WTC11 (cell line): ENCODE data around the gene SLC30A3. TPM values are rescaled to one million over a fixed set of nuclear protein-coding genes. Genes with fewer than 3 reads are reported as not detected.
"Not testable (repeated sequence)": the region's sequence is repeated elsewhere in the genome, so short reads cannot be mapped to it uniquely, and the experiment has no call there.

Experiments
- ATAC-seq: fragments of 200-7000 bp; cut with Tn5 transposase; 2 replicates; pipeline ENCODE4 v1.10.0; 2021; ENCODE audit warnings: mild to moderate bottlenecking, moderate library complexity
- CTCF ChIA-PET: fragments of 300-600 bp; sonication (Branson Sonifier 250); formaldehyde crosslinking; loops from one replicate; lab custom pipeline; 2021; ENCODE audit warnings: antibody characterized with exemption; lab: Charles Lee
- POLR2A ChIA-PET: fragments of 350-600 bp; sonication (Branson Sonifier 250); formaldehyde crosslinking; loops from one replicate; lab custom pipeline; 2021; ENCODE audit warnings: antibody characterized with exemption; lab: Charles Lee
- DNase-seq: peaks from one replicate; pipeline ENCODE4 v3.0.0; 2021; ENCODE audit warnings: low spot score
- H3K27ac Mint-ChIP-seq: 2 replicates; pipeline ENCODE4 v1.8.0; 2021; ENCODE audit warnings: mixed read lengths
- H3K27me3 Mint-ChIP-seq: 2 replicates; pipeline ENCODE4 v1.8.0; 2021; ENCODE audit warnings: low read depth, mild to moderate bottlenecking, moderate library complexity, mixed read lengths
- H3K36me3 Mint-ChIP-seq: 2 replicates; pipeline ENCODE4 v1.8.0; 2021; ENCODE audit warnings: mixed read lengths
- H3K4me1 Mint-ChIP-seq: 2 replicates; pipeline ENCODE4 v1.8.0; 2022; ENCODE audit warnings: mixed read lengths
- H3K4me3 Mint-ChIP-seq: 2 replicates; pipeline ENCODE4 v1.8.0; 2021; ENCODE audit warnings: mild to moderate bottlenecking, moderate library complexity, mixed read lengths
- H3K9me3 Mint-ChIP-seq: 2 replicates; pipeline ENCODE4 v1.8.0; 2021; ENCODE audit warnings: mixed read lengths
- FOXJ3 ChIP-seq: sonication (generic); formaldehyde crosslinking; IDR thresholded peaks from 2 replicates; pipeline ENCODE4 v1.9.0; 2021; ENCODE audit warnings: missing genetic modification reagents, mild to moderate bottlenecking, borderline replicate concordance
- PREB ChIP-seq: sonication (generic); formaldehyde crosslinking; IDR thresholded peaks from 2 replicates; pipeline ENCODE4 v1.8.1; 2022; ENCODE audit warnings: mild to moderate bottlenecking, missing genetic modification reagents, moderate library complexity, borderline replicate concordance
- RORB ChIP-seq: fragments of 250-450 bp; sonication (Bioruptor Pico); IDR thresholded peaks from 2 replicates; pipeline ENCODE4 v1.9.0; 2021; ENCODE audit warnings: mild to moderate bottlenecking
- TEAD1 ChIP-seq: sonication (generic); formaldehyde crosslinking; IDR thresholded peaks from 2 replicates; pipeline ENCODE4 v1.8.0; 2022; ENCODE audit warnings: mild to moderate bottlenecking, missing genetic modification reagents
- ZNF138 ChIP-seq: sonication (generic); formaldehyde crosslinking; conservative IDR thresholded peaks from 2 replicates; pipeline ENCODE4 v1.8.1; 2022; ENCODE audit warnings: mild to moderate bottlenecking, moderate library complexity, missing genetic modification reagents
- ZNF317 ChIP-seq: sonication (generic); formaldehyde crosslinking; IDR thresholded peaks from 2 replicates; pipeline ENCODE4 v1.8.1; 2023; ENCODE audit warnings: low read depth, mild to moderate bottlenecking, moderate library complexity, missing genetic modification reagents, borderline replicate concordance
- total RNA-seq: library from RNA; stranded (reverse); gene quantifications from 3 replicates; pipeline ENCODE4 v1.2.3, GENCODE V29; 2021
- TF ChIP-seq, protein P1 (sequence below): fragments of 200-600 bp; IDR thresholded peaks from 2 replicates; pipeline ENCODE4 v1.8.0; 2022; ENCODE audit warnings: antibody characterized with exemption
- TF ChIP-seq, protein P2 (sequence below): sonication (generic); formaldehyde crosslinking; IDR thresholded peaks from 2 replicates; pipeline ENCODE4 v1.8.0; 2022; ENCODE audit warnings: missing genetic modification reagents

The SLC30A3 gene
- total RNA-seq, 1 experiment from 2014 or later: 8.9 TPM

GRCh38 chr2:27304488-27305240 lies 41.8 kb upstream of the SLC30A3 start:
- Mint-ChIP-seq H3K4me3 (no peak overlapping the region), H3K36me3 (peaks cover 4% of the 10 kb centered on the region), H3K27ac (no peak overlapping the region), H3K27me3 (peaks cover 51% of the 10 kb centered on the region), H3K4me1 (peaks cover 8% of the 10 kb centered on the region; the same call in 1 of the 2 replicates), H3K9me3 (no peaks in the 10 kb centered on the region)
- ChIA-PET CTCF (interaction anchor here (0.7 to 5.8 kb wide), 5 partner anchors 12 to 142 kb away, joined by 3 to 129 read pairs (median 3); partner anchors contain the start of gene TRIM54), POLR2A (interaction anchor here (0.5 kb wide), 1 partner anchor 215 kb away, joined by 3 read pairs; no protein-coding TSS in a partner anchor)
- DNase-seq: no peak
- ATAC-seq: no peak
- TF ChIP-seq RORB (CRISPR knock-in tag) (no peak), ZNF317 (CRISPR knock-in tag) (no peak), TEAD1 (no peak)

DNA sequence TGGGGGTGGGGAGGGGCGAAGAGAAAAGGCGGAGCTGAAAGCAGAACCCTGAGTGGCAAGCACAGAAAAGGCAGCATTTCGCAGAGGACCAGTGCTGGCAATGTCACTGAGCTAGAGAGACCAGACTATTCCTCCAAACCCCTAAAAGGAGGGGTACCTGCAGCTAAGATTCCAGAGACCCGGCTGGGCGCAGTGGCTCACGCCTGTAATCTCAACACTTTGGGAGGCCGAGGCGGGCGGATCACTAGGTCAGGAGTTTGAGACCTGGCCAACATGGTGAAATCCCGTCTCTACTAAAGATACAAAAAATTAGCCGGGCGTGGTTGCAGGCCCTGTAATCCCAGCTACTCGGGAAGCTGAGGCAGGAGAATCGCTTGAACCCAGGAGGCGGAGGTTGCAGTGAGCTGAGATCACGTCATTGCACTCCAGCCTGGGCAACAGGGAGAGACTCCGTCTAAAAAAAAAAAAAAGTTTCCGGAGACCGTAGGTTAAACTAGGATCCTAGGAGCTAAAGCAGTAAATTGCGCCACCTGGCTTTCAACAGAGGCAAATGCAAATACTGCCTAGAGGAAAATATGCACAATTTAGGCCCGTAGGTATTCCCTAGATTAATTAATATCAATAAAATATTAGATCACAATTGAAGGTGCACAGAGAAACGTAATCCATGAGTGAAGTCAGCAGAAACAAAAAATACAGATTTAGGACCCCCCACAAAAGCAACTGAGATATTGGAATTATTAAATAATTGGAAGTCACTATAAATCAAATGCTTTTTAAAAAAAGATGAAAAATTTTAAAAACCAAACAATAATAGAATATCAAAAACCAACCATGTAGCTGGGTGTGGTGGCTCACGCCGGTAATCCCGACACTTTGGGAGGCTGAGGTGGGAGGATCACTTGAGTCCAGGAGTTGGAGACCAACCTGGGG lies 40.5 kb upstream of the SLC30A3 start:
- ATAC-seq: peak; percentile 21
- Mint-ChIP-seq H3K9me3 (no peaks in the 10 kb centered on the region), H3K4me1 (peaks cover 8% of the 10 kb centered on the region; the same call in 1 of the 2 replicates), H3K36me3 (no peaks in the 10 kb centered on the region), H3K27me3 (peaks cover 39% of the 10 kb centered on the region), H3K27ac (no peak overlapping the region), H3K4me3 (peak overlapping the region; percentile 50)
- POLR2A ChIA-PET: interaction anchor here (0.7 to 1.1 kb wide), 2 partner anchors 11 to 12 kb away, joined by 3 to 4 read pairs; no protein-coding TSS in a partner anchor
- no peak for TF ChIP-seq PREB (CRISPR knock-in tag)
- TF ChIP-seq, protein P1, sequence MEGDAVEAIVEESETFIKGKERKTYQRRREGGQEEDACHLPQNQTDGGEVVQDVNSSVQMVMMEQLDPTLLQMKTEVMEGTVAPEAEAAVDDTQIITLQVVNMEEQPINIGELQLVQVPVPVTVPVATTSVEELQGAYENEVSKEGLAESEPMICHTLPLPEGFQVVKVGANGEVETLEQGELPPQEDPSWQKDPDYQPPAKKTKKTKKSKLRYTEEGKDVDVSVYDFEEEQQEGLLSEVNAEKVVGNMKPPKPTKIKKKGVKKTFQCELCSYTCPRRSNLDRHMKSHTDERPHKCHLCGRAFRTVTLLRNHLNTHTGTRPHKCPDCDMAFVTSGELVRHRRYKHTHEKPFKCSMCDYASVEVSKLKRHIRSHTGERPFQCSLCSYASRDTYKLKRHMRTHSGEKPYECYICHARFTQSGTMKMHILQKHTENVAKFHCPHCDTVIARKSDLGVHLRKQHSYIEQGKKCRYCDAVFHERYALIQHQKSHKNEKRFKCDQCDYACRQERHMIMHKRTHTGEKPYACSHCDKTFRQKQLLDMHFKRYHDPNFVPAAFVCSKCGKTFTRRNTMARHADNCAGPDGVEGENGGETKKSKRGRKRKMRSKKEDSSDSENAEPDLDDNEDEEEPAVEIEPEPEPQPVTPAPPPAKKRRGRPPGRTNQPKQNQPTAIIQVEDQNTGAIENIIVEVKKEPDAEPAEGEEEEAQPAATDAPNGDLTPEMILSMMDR: peak; percentile 92
- CTCF ChIA-PET: interaction anchor here (0.6 to 5.8 kb wide), 58 partner anchors 9 to 562 kb away, joined by 3 to 129 read pairs (median 4); partner anchors contain the start of genes EIF2B4, GTF3C2, KHK and PPM1G
- DNase-seq: no peak

DNA sequence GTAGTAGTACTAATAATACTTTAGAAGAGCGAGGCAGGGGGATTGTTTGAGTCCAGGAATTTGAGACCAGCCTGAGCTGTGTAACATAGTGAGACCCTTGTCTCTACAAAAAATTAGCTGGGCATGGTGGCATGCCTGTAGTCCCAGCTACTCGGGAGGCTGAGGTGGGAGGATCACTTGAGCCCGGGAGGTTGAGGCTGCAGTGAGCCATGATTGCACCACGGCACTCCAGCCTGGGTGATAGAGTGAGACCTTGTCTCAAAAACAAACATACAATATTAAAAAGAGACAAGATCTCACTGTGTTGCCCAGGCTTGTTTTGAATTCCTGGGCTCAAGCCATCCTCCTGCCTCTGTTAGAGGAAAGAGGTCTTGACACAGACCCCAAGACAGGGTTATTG lies 37.8 kb upstream of the SLC30A3 start:
- H3K9me3 Mint-ChIP-seq, H3K4me3 Mint-ChIP-seq, H3K4me1 Mint-ChIP-seq, ATAC-seq, H3K27ac Mint-ChIP-seq, DNase-seq, H3K36me3 Mint-ChIP-seq, POLR2A ChIA-PET: not testable (repeated sequence)
- CTCF ChIA-PET: interaction anchor here (1.3 to 5.8 kb wide), 7 partner anchors 8 to 58 kb away, joined by 3 to 129 read pairs (median 53); partner anchors contain the start of genes SLC30A3 and TRIM54
- H3K27me3 Mint-ChIP-seq: peaks cover 14% of the 10 kb centered on the region

DNA sequence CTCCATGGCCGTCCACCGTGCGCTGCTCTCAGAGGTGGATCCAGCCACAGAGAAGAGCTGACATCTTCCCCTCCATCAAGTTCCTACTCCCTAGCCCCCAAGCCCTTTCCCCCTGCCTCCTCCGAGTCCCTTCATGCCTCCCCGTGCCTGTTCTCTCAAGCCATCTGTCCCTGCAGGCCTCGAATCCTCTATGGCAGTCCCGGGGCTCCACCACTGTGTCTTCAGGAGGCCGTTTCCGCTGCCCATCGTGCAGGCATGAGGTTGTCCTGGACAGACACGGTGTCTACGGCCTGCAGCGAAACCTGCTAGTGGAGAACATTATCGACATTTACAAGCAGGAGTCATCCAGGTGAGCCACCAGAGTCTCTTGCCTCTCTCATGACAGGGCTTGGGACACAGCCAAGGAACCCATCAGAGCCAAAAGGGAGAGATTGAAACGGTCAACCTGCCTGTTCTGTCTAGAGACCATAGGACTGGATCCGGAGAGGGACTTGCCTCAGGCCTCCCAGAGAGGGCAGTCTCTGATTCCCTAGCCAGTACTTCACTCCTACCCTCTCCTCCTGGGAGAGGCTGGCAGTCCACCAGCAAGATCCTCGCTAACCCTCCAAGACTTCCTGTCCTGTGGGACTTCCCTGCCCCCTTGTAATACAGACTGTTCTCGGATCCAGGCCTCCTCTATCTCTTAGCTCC lies 35.7 kb upstream of the SLC30A3 start:
- Mint-ChIP-seq H3K4me3 (no peak overlapping the region), H3K9me3 (no peaks in the 10 kb centered on the region), H3K27me3 (no peaks in the 10 kb centered on the region), H3K4me1 (0 out of 2 replicates have a peak, but pooled peaks cover 5% of the 10 kb centered on the region), H3K36me3 (no peaks in the 10 kb centered on the region), H3K27ac (no peak overlapping the region)
- CTCF ChIA-PET: interaction anchor here (5.8 to 7.9 kb wide), 2 partner anchors 17 to 18 kb away, joined by 129 to 153 read pairs; partner anchors contain the start of gene TRIM54
- TF ChIP-seq, protein P2, sequence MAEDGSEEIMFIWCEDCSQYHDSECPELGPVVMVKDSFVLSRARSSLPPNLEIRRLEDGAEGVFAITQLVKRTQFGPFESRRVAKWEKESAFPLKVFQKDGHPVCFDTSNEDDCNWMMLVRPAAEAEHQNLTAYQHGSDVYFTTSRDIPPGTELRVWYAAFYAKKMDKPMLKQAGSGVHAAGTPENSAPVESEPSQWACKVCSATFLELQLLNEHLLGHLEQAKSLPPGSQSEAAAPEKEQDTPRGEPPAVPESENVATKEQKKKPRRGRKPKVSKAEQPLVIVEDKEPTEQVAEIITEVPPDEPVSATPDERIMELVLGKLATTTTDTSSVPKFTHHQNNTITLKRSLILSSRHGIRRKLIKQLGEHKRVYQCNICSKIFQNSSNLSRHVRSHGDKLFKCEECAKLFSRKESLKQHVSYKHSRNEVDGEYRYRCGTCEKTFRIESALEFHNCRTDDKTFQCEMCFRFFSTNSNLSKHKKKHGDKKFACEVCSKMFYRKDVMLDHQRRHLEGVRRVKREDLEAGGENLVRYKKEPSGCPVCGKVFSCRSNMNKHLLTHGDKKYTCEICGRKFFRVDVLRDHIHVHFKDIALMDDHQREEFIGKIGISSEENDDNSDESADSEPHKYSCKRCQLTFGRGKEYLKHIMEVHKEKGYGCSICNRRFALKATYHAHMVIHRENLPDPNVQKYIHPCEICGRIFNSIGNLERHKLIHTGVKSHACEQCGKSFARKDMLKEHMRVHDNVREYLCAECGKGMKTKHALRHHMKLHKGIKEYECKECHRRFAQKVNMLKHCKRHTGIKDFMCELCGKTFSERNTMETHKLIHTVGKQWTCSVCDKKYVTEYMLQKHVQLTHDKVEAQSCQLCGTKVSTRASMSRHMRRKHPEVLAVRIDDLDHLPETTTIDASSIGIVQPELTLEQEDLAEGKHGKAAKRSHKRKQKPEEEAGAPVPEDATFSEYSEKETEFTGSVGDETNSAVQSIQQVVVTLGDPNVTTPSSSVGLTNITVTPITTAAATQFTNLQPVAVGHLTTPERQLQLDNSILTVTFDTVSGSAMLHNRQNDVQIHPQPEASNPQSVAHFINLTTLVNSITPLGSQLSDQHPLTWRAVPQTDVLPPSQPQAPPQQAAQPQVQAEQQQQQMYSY (CRISPR knock-in tag): peak; percentile 76
- TF ChIP-seq FOXJ3 (CRISPR knock-in tag): no peak
- TF ChIP-seq ZNF138 (CRISPR knock-in tag): no peak
- DNase-seq: no peak
- no peak for ATAC-seq
- POLR2A ChIA-PET: no interaction called here
